Body of pancreas (tissue), 4 donors: ENCODE results near the gene RAB11FIP4. TPM values are rescaled to one million over a fixed set of nuclear protein-coding genes. Genes with fewer than 3 reads are reported as not detected.
A peak's percentile ranks its signal among the peaks of the same experiment; 100 is the strongest.

Experiments
- ATAC-seq: fragments of 150-250 bp; one replicate; pipeline ENCODE4 v1.9.1; 2016
- DNase-seq, 4 donors: peaks; one replicate each; pipeline ENCODE4 v3.0.0-alpha.2; 2019
- H3K27ac ChIP-seq, 4 donors: fragments of 200-600 bp; sonication (generic); 1 replicate in 3 of 4; 2 replicates in 1 of 4; pipeline versions ENCODE4 v1.5.1 to v1.6.1; 2016 to 2019; ENCODE audit warnings: mild to moderate bottlenecking in 1 of 4, mixed read lengths in 1 of 4, moderate library complexity in 1 of 4
- H3K27me3 ChIP-seq, 2 donors: fragments of 200-600 bp; sonication (generic); one replicate each; pipeline ENCODE4 v1.6.0; 2016; ENCODE audit warnings: mild to moderate bottlenecking in 1 of 2
- H3K36me3 ChIP-seq, 2 donors: fragments of 200-600 bp; sonication (generic); replicated peaks in 1 of 2; 2 replicates each; pipeline ENCODE4 v1.5.1; 2016; ENCODE audit warnings: low read depth in 2 of 2; ENCODE audit not compliant: insufficient read depth in 1 of 2
- H3K4me1 ChIP-seq: fragments of 200-600 bp; sonication (generic); one replicate; pipeline ENCODE4 v1.6.0; 2016
- H3K4me3 ChIP-seq, 2 donors: fragments of 200-600 bp; sonication (generic); 1 replicate in 1 of 2; 2 replicates in 1 of 2; pipeline ENCODE4 v1.5.1; 2016 to 2019
- H3K9me3 ChIP-seq, 3 donors: fragments of 200-600 bp; sonication (generic); 1 replicate in 2 of 3; 2 replicates in 1 of 3; pipeline ENCODE4 v1.5.1; 2016
- CTCF ChIP-seq, 7 experiments: fragments of 450-650 bp in 4 of 7; fragments of 200-600 bp in 3 of 7; sonication (generic) in 3 of 7; IDR thresholded peaks; one replicate each; pipeline ENCODE4 v1.5.1; 2016 to 2019; ENCODE audit warnings: antibody characterized with exemption in 7 of 7
- POLR2A ChIP-seq, 3 donors: fragments of 450-650 bp; IDR thresholded peaks; one replicate each; pipeline ENCODE4 v1.6.1; 2016; ENCODE audit warnings: antibody characterized with exemption in 3 of 3, mild to moderate bottlenecking in 2 of 3
- WGBS, 2 donors: methylation state at CpG; one replicate each; pipeline ENCODE4 v1.1.5; 2017; 5-methylcytosine and 5-hydroxymethylcytosine counted together
- intact Hi-C: fragments of 100-400 bp; cut with DNase I; formaldehyde crosslinking; loops from one replicate; pipeline ENCODE4 v1.15.1; 2023
- total RNA-seq, 2 donors: library from RNA; depleted of rRNA; stranded (reverse); fragments of >200 nt; gene quantifications; one replicate each; pipeline ENCODE4 v1.1.0, GENCODE V29; 2016

Gene RAB11FIP4
- total RNA-seq, 2 donors from 2014 or later = 37.2 to 38.7 TPM

- H3K4me3 ChIP-seq = no peak overlapping the region
- no peak for DNase-seq
- no peak for ATAC-seq
- TF ChIP-seq CTCF (IDR thresholded peaks at IDR 0.05) (no peak), POLR2A (IDR thresholded peaks at IDR 0.05) (no peak)
- no peaks in the 10 kb centered on the region for H3K36me3 ChIP-seq
- H3K4me1 ChIP-seq = peaks cover 12% of the 10 kb centered on the region
- intact Hi-C loops = no loop called here
- H3K27ac ChIP-seq = no peak overlapping the region
- WGBS, 2 donors = 88% methylated on average over 6 to 7 of the region's 7 CpGs
- H3K9me3 ChIP-seq = no peaks in the 10 kb centered on the region
- no peaks in the 10 kb centered on the region for H3K27me3 ChIP-seq
Measured at GRCh38 chr17:31443386-31443785, 51.9 kb downstream of the RAB11FIP4 start.

- peaks cover 12% of the 10 kb centered on the region for H3K4me1 ChIP-seq
- WGBS, 2 donors = 83 to 93% methylated on average over 2 of the region's 2 CpGs
- TF ChIP-seq CTCF (IDR thresholded peaks at IDR 0.05) = no peak
- TF ChIP-seq POLR2A (IDR thresholded peaks at IDR 0.05) = no peak
- intact Hi-C loops = no loop called here
- H3K9me3 ChIP-seq = no peaks in the 10 kb centered on the region
- ATAC-seq = no peak
- no peaks in the 10 kb centered on the region for H3K36me3 ChIP-seq
- no peak overlapping the region for H3K27ac ChIP-seq
- no peak for DNase-seq
- no peaks in the 10 kb centered on the region for H3K27me3 ChIP-seq
- H3K4me3 ChIP-seq = no peak overlapping the region
Measured at GRCh38 chr17:31444026-31444425, 52.6 kb downstream of the RAB11FIP4 start.

GRCh38 chr17:31446195-31446967 is 54.9 kb downstream of the RAB11FIP4 start:
- no peaks in the 10 kb centered on the region for H3K4me1 ChIP-seq
- no peak overlapping the region for H3K27ac ChIP-seq
- DNase-seq = no peak
- H3K4me3 ChIP-seq = no peak overlapping the region
- intact Hi-C loops = no loop called here
- H3K27me3 ChIP-seq = no peaks in the 10 kb centered on the region
- WGBS, 2 donors = 77 to 80% methylated on average over 13 of the region's 13 CpGs
- no peaks in the 10 kb centered on the region for H3K36me3 ChIP-seq
- no peak for TF ChIP-seq POLR2A (IDR thresholded peaks at IDR 0.05)
- peak in 1 of 7 experiments; percentile 6 for TF ChIP-seq CTCF (IDR thresholded peaks at IDR 0.05)
- ATAC-seq = no peak
- H3K9me3 ChIP-seq = no peaks in the 10 kb centered on the region

GRCh38 chr17:31448467-31449077 is 57.1 kb downstream of the RAB11FIP4 start:
- Histone ChIP-seq H3K9me3 (no peaks in the 10 kb centered on the region), H3K36me3 (no peaks in the 10 kb centered on the region), H3K4me3 (no peak overlapping the region), H3K4me1 (no peaks in the 10 kb centered on the region), H3K27ac (no peak overlapping the region), H3K27me3 (no peaks in the 10 kb centered on the region)
- intact Hi-C loops = no loop called here
- no peak for ATAC-seq
- no peak for TF ChIP-seq POLR2A (IDR thresholded peaks at IDR 0.05)
- no peak for TF ChIP-seq CTCF (IDR thresholded peaks at IDR 0.05)
- WGBS, 2 donors = 80 to 85% methylated on average over 5 of the region's 5 CpGs
- DNase-seq = no peak
